Stimulated activated CD4-positive, alpha-beta T cell treated with anti-CD3 and anti-CD28 coated beads, Interleukin-1b, Interleukin-23, amount 100 ng/mL, for 24 hours (primary cell): Measurements from ENCODE around the gene USP17L28.
"Not testable (repeated sequence)": the region's sequence is repeated elsewhere in the genome, so short reads cannot be mapped to it uniquely, and the experiment has no call there.

Experiments
- DNase-seq, 4 experiments: peaks; one replicate each; pipeline ENCODE4 v3.0.0-alpha.2; 2020; ENCODE audit warnings: low read depth in 4 of 4, low spot score in 1 of 4

Gene USP17L28

GRCh38 chr4:9348593-9348992 lies at the start of gene USP17L28:
TSS of gene USP17L28 (plus strand) at chr4:9348893. CDS start at chr4:9348893, 0 bp downstream.
- DNase-seq, result not testable (repeated sequence)

- not testable (repeated sequence) for DNase-seq
Measured at GRCh38 chr4:9324191-9324590, 24.5 kb upstream of the USP17L28 start.

DNA sequence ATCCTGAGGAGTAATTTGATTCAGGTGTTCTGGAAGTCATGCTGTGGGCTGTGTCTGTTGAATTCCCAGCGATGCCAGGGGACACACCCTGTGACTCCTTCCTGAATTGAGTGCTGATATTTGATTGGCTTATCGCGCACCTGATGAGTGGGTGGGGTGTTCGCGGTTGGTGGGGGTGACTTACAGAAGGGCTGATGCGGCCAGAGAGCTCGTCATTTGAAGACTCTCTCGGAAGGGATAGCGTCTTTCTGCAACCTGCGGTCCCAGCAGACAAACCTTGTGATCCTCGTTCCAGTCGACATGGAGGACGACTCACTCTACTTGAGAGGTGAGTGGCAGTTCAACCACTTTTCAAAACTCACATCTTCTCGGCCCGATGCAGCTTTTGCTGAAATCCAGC lies 23.8 kb upstream of the USP17L28 start, which contains the start of gene USP17L24:
Gene USP17L24 (plus strand): TSS at position 301 of the 400 bp plus-strand sequence. CDS start 0 bp downstream, at position 301.
- not testable (repeated sequence) for DNase-seq

GRCh38 chr4:9329611-9330010 lies 19.1 kb upstream of the USP17L28 start, which contains the start of gene USP17L25:
TSS of gene USP17L25 (plus strand) at chr4:9329911. CDS start at chr4:9329911, 0 bp downstream.
- DNase-seq, result not testable (repeated sequence)

- DNase-seq, result not testable (repeated sequence)
Measured at GRCh38 chr4:9334358-9334757, 14.3 kb upstream of the USP17L28 start, which contains the start of gene USP17L26. TSS of gene USP17L26 (plus strand) at chr4:9334658. CDS start at chr4:9334658, 0 bp downstream.

- DNase-seq, result not testable (repeated sequence)
Measured at GRCh38 chr4:9339103-9339502, 9.6 kb upstream of the USP17L28 start, which contains the start of gene USP17L5. TSS of gene USP17L5 (plus strand) at chr4:9339403. CDS start at chr4:9339403, 0 bp downstream.

- not testable (repeated sequence) for DNase-seq
Measured at GRCh38 chr4:9343848-9344247, 4.8 kb upstream of the USP17L28 start, which contains the start of gene USP17L27. TSS of gene USP17L27 (plus strand) at chr4:9344148. CDS start at chr4:9344148, 0 bp downstream.

- DNase-seq, result not testable (repeated sequence)
Measured at GRCh38 chr4:9350866-9351265, 2.2 kb downstream of the USP17L28 start.

- DNase-seq, result not testable (repeated sequence)
Measured at GRCh38 chr4:9353338-9353737, 4.6 kb downstream of the USP17L28 start, which contains the start of gene USP17L29. TSS of gene USP17L29 (plus strand) at chr4:9353638. CDS start at chr4:9353638, 0 bp downstream.

GRCh38 chr4:9362829-9363228 lies 14.1 kb downstream of the USP17L28 start, which contains the start of gene USP17L30:
TSS of gene USP17L30 (plus strand) at chr4:9363129. CDS start at chr4:9363129, 0 bp downstream.
- DNase-seq, result not testable (repeated sequence)

- DNase-seq, result not testable (repeated sequence)
Measured at GRCh38 chr4:9379881-9380280, 31.2 kb downstream of the USP17L28 start.

DNA sequence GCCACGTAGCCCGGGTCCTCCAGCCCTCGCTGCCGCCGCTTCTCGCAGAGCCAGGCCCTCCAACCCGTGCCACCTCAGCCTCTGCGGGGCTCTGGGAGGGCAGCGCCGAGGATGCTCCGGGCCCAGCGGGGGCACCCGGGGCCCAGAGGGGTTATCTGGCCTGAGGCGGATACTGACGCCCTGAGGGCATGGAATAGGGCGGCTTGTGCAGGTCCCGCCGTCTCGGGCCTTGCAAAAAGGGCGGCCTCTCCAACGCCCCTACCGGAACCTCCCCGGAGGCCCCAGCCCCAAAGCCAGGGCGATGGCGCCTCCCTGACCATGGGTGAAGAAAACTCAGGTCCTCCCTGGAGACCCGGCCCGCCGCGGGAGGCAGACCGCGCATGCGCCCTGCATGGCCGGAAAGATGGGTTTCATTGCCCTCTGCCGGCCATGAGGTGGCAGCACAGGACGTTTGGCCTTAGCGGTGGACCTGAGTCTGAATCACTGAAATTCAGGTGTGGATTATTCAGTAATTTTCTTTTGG lies 32.4 kb downstream of the USP17L28 start:
- DNase-seq, result peak in 3 of 4 experiments; percentile 16 to 40 (median 32)

GRCh38 chr4:9384126-9384525 lies 35.4 kb downstream of the USP17L28 start:
- DNase-seq, result no peak

- DNase-seq, result not testable (repeated sequence)
Measured at GRCh38 chr4:9389001-9389400, 40.3 kb downstream of the USP17L28 start.
